22Rv1 (cell line): ENCODE data around the gene SPATA13.

Source experiments
- CTCF ChIP-seq: fragments of 450-650 bp; IDR thresholded peaks from 2 replicates; pipeline ENCODE4 v1.5.1; 2017; ENCODE audit warnings: mild to moderate bottlenecking
- ZFX ChIP-seq: fragments of 450-650 bp; IDR thresholded peaks from 2 replicates; pipeline ENCODE4 v1.6.1; 2017; ENCODE audit warnings: antibody characterized with exemption, borderline replicate concordance

- TF ChIP-seq CTCF (no peak), ZFX (no peak)
Measured at GRCh38 chr13:24271601-24272451, 111.3 kb downstream of the SPATA13 start.
